ENCODE data around the gene UBA3.

UBA3 gene

GRCh38 chr3:69084326-69085167 lies 4.4 kb upstream of the UBA3 start, which contains the start of gene ARL6IP5:
Gene ARL6IP5, plus strand, starts transcription at chr3:69084937. Its CDS starts 111 bp downstream, at chr3:69085048.
- no peaks in the 10 kb centered on the region for H3K9me3 ChIP-seq (ENCODE audit: control insufficient read depth, low read length)
- peak within 1 kb of the TSS; percentile 94 for H3K9ac ChIP-seq (ENCODE audit: low read length)
- peaks cover 39% of the 10 kb centered on the region for H3K4me1 ChIP-seq (ENCODE audit: control insufficient read depth, insufficient read depth, low read length)
- no peaks in the 10 kb centered on the region for H3K27me3 ChIP-seq (ENCODE audit: control insufficient read depth, insufficient read depth, low read length)
- H3K36me3 ChIP-seq (ENCODE audit: control insufficient read depth, insufficient read depth, low read length): no peaks in the 10 kb centered on the region
- H3K4me3 ChIP-seq (ENCODE audit: low read length): peak within 1 kb of the TSS; percentile 83

GRCh38 chr3:69082805-69083204 lies 2.6 kb upstream of the UBA3 start:
- H3K27me3 ChIP-seq (ENCODE audit: control insufficient read depth, insufficient read depth, low read length): no peaks in the 10 kb centered on the region
- H3K9me3 ChIP-seq (ENCODE audit: control insufficient read depth, low read length): no peaks in the 10 kb centered on the region
- H3K4me1 ChIP-seq (ENCODE audit: control insufficient read depth, insufficient read depth, low read length): peaks cover 26% of the 10 kb centered on the region
- H3K4me3 ChIP-seq (ENCODE audit: low read length): no peak overlapping the region
- no peak overlapping the region for H3K9ac ChIP-seq (ENCODE audit: low read length)
- no peaks in the 10 kb centered on the region for H3K36me3 ChIP-seq (ENCODE audit: control insufficient read depth, insufficient read depth, low read length)

- H3K4me3 ChIP-seq (ENCODE audit: low read length): no peak overlapping the region
- H3K9ac ChIP-seq (ENCODE audit: low read length): no peak overlapping the region
- H3K36me3 ChIP-seq (ENCODE audit: control insufficient read depth, insufficient read depth, low read length): no peaks in the 10 kb centered on the region
- H3K4me1 ChIP-seq (ENCODE audit: control insufficient read depth, insufficient read depth, low read length): peaks cover 26% of the 10 kb centered on the region
- no peaks in the 10 kb centered on the region for H3K9me3 ChIP-seq (ENCODE audit: control insufficient read depth, low read length)
- H3K27me3 ChIP-seq (ENCODE audit: control insufficient read depth, insufficient read depth, low read length): no peaks in the 10 kb centered on the region
Observed at GRCh38 chr3:69082361-69082760, 2.2 kb upstream of the UBA3 start.

GRCh38 chr3:69081583-69082262 lies 1.6 kb upstream of the UBA3 start:
- Histone ChIP-seq H3K36me3 (ENCODE audit: control insufficient read depth, insufficient read depth, low read length) (no peaks in the 10 kb centered on the region), H3K9me3 (ENCODE audit: control insufficient read depth, low read length) (no peaks in the 10 kb centered on the region), H3K4me3 (ENCODE audit: low read length) (no peak overlapping the region), H3K9ac (ENCODE audit: low read length) (no peak overlapping the region), H3K4me1 (ENCODE audit: control insufficient read depth, insufficient read depth, low read length) (peaks cover 26% of the 10 kb centered on the region), H3K27me3 (ENCODE audit: control insufficient read depth, insufficient read depth, low read length) (no peaks in the 10 kb centered on the region)

DNA sequence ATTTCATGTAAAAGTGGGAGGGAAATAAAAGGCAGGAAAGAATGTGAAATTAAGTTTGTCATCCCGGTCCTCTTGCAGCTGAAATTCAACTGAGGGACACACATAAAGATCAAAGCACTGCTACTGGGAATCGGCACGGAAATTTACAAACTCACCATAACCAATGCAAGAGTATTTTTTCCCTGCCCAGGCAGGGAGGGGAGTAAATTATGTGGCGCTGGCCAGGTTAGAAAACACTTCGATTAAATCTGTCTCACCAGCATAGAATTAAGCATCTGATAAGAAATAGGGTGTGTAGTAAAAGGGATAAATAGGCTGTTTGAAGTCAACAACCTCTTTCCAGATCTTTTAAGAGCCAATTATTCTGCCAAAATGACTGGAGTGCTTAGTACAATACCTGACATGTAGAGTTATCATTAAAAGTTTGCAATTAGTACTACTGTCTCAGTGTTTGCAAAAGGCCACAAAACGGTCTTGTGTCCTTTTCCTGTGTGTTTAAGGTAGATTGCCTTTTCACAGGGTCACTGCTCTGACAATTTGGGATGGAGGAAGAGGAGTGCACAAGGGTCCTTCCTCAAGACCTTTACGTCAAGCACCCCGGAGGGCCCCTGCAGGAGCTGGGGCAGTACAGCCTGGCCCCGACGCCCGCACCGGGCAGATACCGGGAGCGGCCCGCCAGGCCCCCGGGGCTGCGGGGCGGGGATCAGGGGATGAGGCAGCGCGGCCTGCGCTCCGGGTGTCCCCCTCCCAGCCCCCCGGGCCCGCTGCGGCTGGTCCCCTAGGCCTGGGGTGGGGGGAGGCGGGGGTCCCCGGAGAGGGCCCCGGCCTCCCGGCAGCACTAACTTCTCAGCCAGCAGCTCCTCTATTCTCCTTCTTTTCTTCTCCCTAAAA lies 651 bp downstream of the UBA3 start:
- Histone ChIP-seq H3K9ac (ENCODE audit: low read length) (peak overlapping the region; percentile 80), H3K4me3 (ENCODE audit: low read length) (peak overlapping the region; percentile 60), H3K4me1 (ENCODE audit: control insufficient read depth, insufficient read depth, low read length) (peaks cover 26% of the 10 kb centered on the region), H3K36me3 (ENCODE audit: control insufficient read depth, insufficient read depth, low read length) (no peaks in the 10 kb centered on the region), H3K27me3 (ENCODE audit: control insufficient read depth, insufficient read depth, low read length) (no peaks in the 10 kb centered on the region), H3K9me3 (ENCODE audit: control insufficient read depth, low read length) (no peaks in the 10 kb centered on the region)

DNA sequence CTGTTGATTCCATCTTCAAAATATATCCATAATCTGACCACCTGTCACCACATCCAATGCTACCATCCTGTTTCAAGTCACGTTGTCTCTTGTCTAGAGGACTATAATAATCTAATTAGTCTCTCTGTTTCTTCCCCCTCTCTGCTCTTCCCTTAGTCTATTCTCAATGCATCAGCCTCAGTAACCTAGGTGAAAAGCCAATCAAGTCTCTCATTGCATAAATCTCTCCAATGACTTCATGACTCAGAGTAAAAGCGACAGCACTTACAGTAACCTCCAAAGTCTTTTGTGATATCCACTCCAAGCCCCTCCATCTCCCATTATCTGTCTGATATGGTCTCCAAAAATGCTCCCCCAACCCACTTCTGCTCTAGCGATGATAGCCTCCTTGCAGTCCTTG lies 7.2 kb downstream of the UBA3 start:
- Histone ChIP-seq H3K4me3 (ENCODE audit: low read length) (no peak overlapping the region), H3K4me1 (ENCODE audit: control insufficient read depth, insufficient read depth, low read length) (no peaks in the 10 kb centered on the region), H3K36me3 (ENCODE audit: control insufficient read depth, insufficient read depth, low read length) (no peaks in the 10 kb centered on the region), H3K9me3 (ENCODE audit: control insufficient read depth, low read length) (no peaks in the 10 kb centered on the region), H3K27me3 (ENCODE audit: control insufficient read depth, insufficient read depth, low read length) (no peaks in the 10 kb centered on the region), H3K9ac (ENCODE audit: low read length) (no peak overlapping the region)

GRCh38 chr3:69066121-69066520 lies 14.0 kb downstream of the UBA3 start:
- Histone ChIP-seq H3K27me3 (ENCODE audit: control insufficient read depth, insufficient read depth, low read length) (no peaks in the 10 kb centered on the region), H3K36me3 (ENCODE audit: control insufficient read depth, insufficient read depth, low read length) (no peaks in the 10 kb centered on the region)

GRCh38 chr3:69065318-69065964 lies 14.7 kb downstream of the UBA3 start:
- H3K27me3 ChIP-seq (ENCODE audit: control insufficient read depth, insufficient read depth, low read length): no peaks in the 10 kb centered on the region
- H3K9ac ChIP-seq (ENCODE audit: low read length): no peak overlapping the region
- no peaks in the 10 kb centered on the region for H3K9me3 ChIP-seq (ENCODE audit: control insufficient read depth, low read length)
- no peaks in the 10 kb centered on the region for H3K4me1 ChIP-seq (ENCODE audit: control insufficient read depth, insufficient read depth, low read length)
- H3K36me3 ChIP-seq (ENCODE audit: control insufficient read depth, insufficient read depth, low read length): no peaks in the 10 kb centered on the region
- H3K4me3 ChIP-seq (ENCODE audit: low read length): no peak overlapping the region

More at GRCh38 chr3:69066121-69066520, 14.0 kb downstream of the UBA3 start:
- no peak overlapping the region for H3K9ac ChIP-seq (ENCODE audit: low read length)
- no peaks in the 10 kb centered on the region for H3K9me3 ChIP-seq (ENCODE audit: control insufficient read depth, low read length)
- no peaks in the 10 kb centered on the region for H3K4me1 ChIP-seq (ENCODE audit: control insufficient read depth, insufficient read depth, low read length)
- H3K4me3 ChIP-seq (ENCODE audit: low read length): no peak overlapping the region

DNA sequence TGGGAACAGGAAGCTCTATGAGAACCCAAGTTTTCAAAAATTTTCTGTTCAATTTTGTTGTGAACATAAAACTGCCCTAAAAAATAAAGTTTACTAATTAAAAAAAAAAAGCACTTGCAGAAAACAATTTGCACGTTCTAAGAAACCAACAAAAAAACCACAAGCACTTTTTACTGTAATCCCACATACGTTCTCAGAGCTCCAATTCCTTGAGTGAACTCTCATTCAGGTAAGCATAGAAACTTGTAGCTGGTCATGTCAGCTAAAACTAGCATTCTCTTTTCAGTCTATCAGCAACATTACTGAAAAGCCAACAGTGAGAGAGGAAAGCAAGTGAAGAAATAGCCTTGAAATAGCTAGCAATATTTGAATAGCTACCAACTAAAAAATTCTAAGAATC lies 16.5 kb downstream of the UBA3 start:
- Histone ChIP-seq H3K9me3 (ENCODE audit: control insufficient read depth, low read length) (no peaks in the 10 kb centered on the region), H3K4me3 (ENCODE audit: low read length) (no peak overlapping the region), H3K36me3 (ENCODE audit: control insufficient read depth, insufficient read depth, low read length) (no peaks in the 10 kb centered on the region), H3K9ac (ENCODE audit: low read length) (no peak overlapping the region), H3K27me3 (ENCODE audit: control insufficient read depth, insufficient read depth, low read length) (no peaks in the 10 kb centered on the region), H3K4me1 (ENCODE audit: control insufficient read depth, insufficient read depth, low read length) (no peaks in the 10 kb centered on the region)

GRCh38 chr3:69059688-69060087 lies 20.5 kb downstream of the UBA3 start:
- H3K4me3 ChIP-seq (ENCODE audit: low read length): no peak overlapping the region
- no peak overlapping the region for H3K9ac ChIP-seq (ENCODE audit: low read length)
- no peaks in the 10 kb centered on the region for H3K27me3 ChIP-seq (ENCODE audit: control insufficient read depth, insufficient read depth, low read length)
- no peaks in the 10 kb centered on the region for H3K4me1 ChIP-seq (ENCODE audit: control insufficient read depth, insufficient read depth, low read length)
- no peaks in the 10 kb centered on the region for H3K36me3 ChIP-seq (ENCODE audit: control insufficient read depth, insufficient read depth, low read length)
- no peaks in the 10 kb centered on the region for H3K9me3 ChIP-seq (ENCODE audit: control insufficient read depth, low read length)

DNA sequence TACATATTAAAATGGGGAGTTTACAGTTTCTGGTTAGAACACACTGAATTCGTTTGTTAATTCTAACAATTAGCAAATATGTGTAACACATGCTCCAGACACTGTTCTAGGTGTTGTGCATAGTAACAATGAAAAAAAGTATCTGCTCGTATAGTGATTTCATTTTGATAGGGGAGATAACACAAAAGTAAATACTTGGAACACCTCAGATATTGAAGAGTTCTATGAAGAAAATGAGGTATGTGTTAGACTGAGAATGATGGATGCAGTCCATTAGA lies 21.3 kb downstream of the UBA3 start:
- no peak overlapping the region for H3K4me3 ChIP-seq (ENCODE audit: low read length)
- H3K4me1 ChIP-seq (ENCODE audit: control insufficient read depth, insufficient read depth, low read length): no peaks in the 10 kb centered on the region
- no peak overlapping the region for H3K9ac ChIP-seq (ENCODE audit: low read length)
- no peaks in the 10 kb centered on the region for H3K36me3 ChIP-seq (ENCODE audit: control insufficient read depth, insufficient read depth, low read length)
- H3K27me3 ChIP-seq (ENCODE audit: control insufficient read depth, insufficient read depth, low read length): no peaks in the 10 kb centered on the region
- H3K9me3 ChIP-seq (ENCODE audit: control insufficient read depth, low read length): no peaks in the 10 kb centered on the region
